HUES64 (cell line): ENCODE data around the gene CCDC182.
A peak's percentile ranks its signal among the peaks of the same experiment; 100 is the strongest.

Source experiments
- H3K27ac ChIP-seq: 2 replicates; pipeline ENCODE4 v1.7.0; 2013; ENCODE audit warnings: low read depth, low read length, inconsistent platforms
- H3K27me3 ChIP-seq: 2 replicates; pipeline ENCODE4 v1.6.1; 2013; ENCODE audit warnings: mild to moderate bottlenecking, low read length; ENCODE audit not compliant: insufficient read depth
- H3K36me3 ChIP-seq: 2 replicates; pipeline ENCODE4 v1.6.1; 2013; ENCODE audit warnings: mild to moderate bottlenecking, low read length; ENCODE audit not compliant: insufficient read depth
- H3K4me1 ChIP-seq: 2 replicates; pipeline ENCODE4 v1.6.1; 2013; ENCODE audit warnings: mild to moderate bottlenecking, low read length, moderate library complexity; ENCODE audit not compliant: insufficient read depth
- H3K4me3 ChIP-seq: 2 replicates; pipeline ENCODE4 v1.5.1; 2013; ENCODE audit warnings: mild to moderate bottlenecking, low read length, moderate library complexity
- H3K9ac ChIP-seq: 2 replicates; pipeline ENCODE4 v1.6.1; 2013; ENCODE audit warnings: mild to moderate bottlenecking, low read depth, low read length
- H3K9me3 ChIP-seq: 2 replicates; pipeline ENCODE4 v1.6.1; 2013; ENCODE audit warnings: low read depth, low read length; ENCODE audit not compliant: insufficient read depth
- WGBS: fragments of 150-250, 120-280 bp; methylation state at CpG from one replicate; pipeline ENCODE4 v1.1.7; 2013; ENCODE audit warnings: missing lambda C conversion rate; 5-methylcytosine and 5-hydroxymethylcytosine counted together

Gene CCDC182

DNA sequence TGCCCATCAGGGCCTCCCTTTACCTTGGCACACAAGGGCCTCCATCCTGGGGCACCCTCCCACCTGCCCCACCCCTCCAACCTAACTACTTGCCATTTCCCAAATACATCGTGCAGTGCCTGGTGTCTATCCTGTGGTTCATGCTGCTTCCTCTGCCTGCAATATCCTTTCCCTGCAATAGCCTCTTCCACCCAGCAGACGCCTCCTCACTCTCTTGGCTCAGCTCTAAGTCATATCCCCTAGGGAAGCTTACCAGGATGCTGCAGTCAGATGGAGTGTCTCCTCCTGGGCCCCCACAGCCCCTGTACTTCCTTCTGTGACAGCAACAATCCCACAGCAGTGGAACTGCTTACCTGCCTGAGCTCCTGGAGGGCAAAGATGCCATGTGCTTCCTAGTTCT, 36.7 kb downstream of the CCDC182 start:
- H3K27ac ChIP-seq = no peak overlapping the region
- peaks cover 3% of the 10 kb centered on the region; the same call in 1 of the 2 replicates for H3K27me3 ChIP-seq
- peak overlapping the region; percentile 36 for H3K4me3 ChIP-seq
- 45% methylated on average over 2 of the region's 2 CpGs for WGBS
- H3K9me3 ChIP-seq = no peaks in the 10 kb centered on the region
- no peaks in the 10 kb centered on the region for H3K36me3 ChIP-seq
- peaks cover 12% of the 10 kb centered on the region; the same call in 1 of the 2 replicates for H3K4me1 ChIP-seq
- no peak overlapping the region for H3K9ac ChIP-seq

DNA sequence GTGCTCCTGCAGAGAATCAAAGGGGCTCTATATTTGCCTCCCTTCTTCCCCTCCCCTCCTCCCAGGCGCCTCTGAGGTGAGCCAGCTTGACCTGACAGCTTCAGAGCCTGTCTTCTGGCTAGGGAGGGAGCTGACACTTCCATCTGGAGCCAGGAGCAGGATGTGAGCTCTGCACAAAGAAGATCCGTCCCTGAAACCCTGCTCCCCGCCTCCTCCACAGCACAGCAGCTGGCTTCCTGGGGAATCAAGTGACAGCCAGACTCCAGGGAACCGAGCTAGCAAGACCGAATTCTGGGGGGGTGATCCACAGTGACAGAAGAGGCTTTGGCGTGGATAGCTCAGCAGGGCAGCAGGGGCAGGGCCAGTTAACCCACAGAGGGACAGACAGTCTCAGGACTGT, 37.2 kb downstream of the CCDC182 start:
- Histone ChIP-seq H3K4me1 (peaks cover 12% of the 10 kb centered on the region; the same call in 1 of the 2 replicates), H3K4me3 (peak overlapping the region; percentile 36), H3K27ac (no peak overlapping the region), H3K27me3 (peaks cover 3% of the 10 kb centered on the region; the same call in 1 of the 2 replicates), H3K36me3 (no peaks in the 10 kb centered on the region), H3K9me3 (no peaks in the 10 kb centered on the region), H3K9ac (no peak overlapping the region)
- 4% methylated on average over 6 of the region's 6 CpGs for WGBS

DNA sequence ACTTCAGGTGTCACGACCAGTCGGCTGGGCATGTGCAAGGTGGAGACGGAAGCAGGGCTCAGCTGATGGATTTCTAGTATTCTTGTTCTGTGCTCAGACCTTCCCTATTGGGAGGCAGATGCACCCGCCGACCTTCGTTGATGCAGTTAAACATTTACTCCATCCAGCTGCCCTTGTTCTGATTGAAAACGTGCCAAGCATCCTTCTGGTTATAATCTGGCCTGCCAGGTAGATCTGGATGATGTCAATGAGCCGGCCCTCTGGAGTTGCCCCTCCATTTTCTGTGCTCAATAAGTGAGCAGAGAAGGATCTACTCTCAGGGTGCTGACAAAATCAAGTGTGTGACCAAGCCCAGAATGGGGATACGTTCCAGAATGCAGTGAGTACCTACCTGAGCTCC, 38.3 kb downstream of the CCDC182 start:
- H3K9ac ChIP-seq = no peak overlapping the region
- no peaks in the 10 kb centered on the region for H3K9me3 ChIP-seq
- H3K4me1 ChIP-seq = peaks cover 12% of the 10 kb centered on the region; the same call in 1 of the 2 replicates
- no peak overlapping the region for H3K27ac ChIP-seq
- H3K36me3 ChIP-seq = no peaks in the 10 kb centered on the region
- 92% methylated on average over 9 of the region's 9 CpGs for WGBS
- H3K4me3 ChIP-seq = no peak overlapping the region
- H3K27me3 ChIP-seq = peaks cover 3% of the 10 kb centered on the region; the same call in 1 of the 2 replicates

DNA sequence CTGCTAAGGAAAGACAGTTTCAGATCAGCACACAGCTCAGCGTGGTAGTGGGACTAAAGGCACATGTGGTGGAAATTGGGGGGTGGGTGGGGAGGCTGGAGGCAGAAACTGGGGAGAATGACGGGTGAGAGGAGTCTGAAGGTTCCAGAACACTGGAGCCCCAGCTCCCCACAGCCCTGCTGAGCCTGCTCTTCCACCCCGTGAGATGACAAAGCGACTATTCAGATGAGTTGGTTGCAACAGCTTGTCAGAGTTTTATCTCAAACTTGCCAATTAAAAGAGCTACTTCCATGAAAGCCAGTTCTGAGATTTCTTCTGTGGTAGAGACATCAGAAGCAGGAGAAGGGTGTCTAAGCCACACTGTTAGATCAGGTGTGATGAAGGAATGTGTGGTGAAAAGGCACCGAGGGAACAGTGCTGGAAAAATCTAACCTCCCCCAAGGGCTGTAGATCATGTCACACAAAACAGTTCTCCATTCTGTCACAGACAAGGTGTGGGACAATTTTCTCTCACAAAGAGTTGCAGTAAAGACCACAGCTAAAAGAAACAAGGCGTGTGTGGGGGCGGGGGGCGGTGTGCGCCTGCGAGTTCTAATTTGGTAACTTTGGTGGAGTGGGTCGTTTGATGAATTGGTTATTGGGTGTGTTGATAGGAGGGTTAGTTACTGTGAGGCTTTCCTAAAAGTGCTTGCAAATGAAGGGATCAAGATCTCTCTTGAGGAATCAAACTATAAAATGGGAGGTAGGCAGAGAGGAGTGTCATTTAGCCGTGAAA, 39.0 kb downstream of the CCDC182 start:
- no peaks in the 10 kb centered on the region for H3K9me3 ChIP-seq
- no peak overlapping the region for H3K4me3 ChIP-seq
- no peaks in the 10 kb centered on the region for H3K36me3 ChIP-seq
- WGBS = 87% methylated on average over 11 of the region's 12 CpGs
- H3K27me3 ChIP-seq = peaks cover 3% of the 10 kb centered on the region; the same call in 1 of the 2 replicates
- no peak overlapping the region for H3K27ac ChIP-seq
- peaks cover 12% of the 10 kb centered on the region; the same call in 1 of the 2 replicates for H3K4me1 ChIP-seq
- H3K9ac ChIP-seq = no peak overlapping the region

- H3K9ac ChIP-seq = no peak overlapping the region
- no peak overlapping the region for H3K27ac ChIP-seq
- no peaks in the 10 kb centered on the region for H3K36me3 ChIP-seq
- peaks cover 3% of the 10 kb centered on the region; the same call in 1 of the 2 replicates for H3K27me3 ChIP-seq
- 91% methylated on average over 1 of the region's 1 CpG for WGBS
- H3K9me3 ChIP-seq = no peaks in the 10 kb centered on the region
- H3K4me1 ChIP-seq = peaks cover 12% of the 10 kb centered on the region; the same call in 1 of the 2 replicates
- H3K4me3 ChIP-seq = no peak overlapping the region
These were observed 40.7 kb downstream of the CCDC182 start for GRCh38 chr17:57704448-57704847.

DNA sequence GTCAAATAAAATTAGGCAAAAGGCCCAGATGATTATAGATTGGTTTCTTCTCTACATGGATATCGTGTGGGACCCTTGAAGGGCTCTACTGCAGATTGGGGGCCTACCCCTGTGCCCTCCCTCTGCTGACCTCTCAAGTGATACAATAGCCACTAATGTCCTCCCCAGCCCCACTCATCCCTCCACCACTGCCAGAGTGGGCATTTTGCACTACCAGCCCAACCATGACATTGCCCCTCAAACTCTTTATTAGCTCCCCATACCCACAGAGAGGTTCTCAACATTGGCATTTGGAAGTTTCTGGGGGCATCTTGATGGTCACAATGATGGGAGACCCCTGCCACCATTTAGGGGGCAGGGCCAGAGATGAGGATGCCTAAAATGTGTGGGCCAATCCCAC, 41.8 kb downstream of the CCDC182 start:
- Histone ChIP-seq H3K4me1 (peaks cover 12% of the 10 kb centered on the region; the same call in 1 of the 2 replicates), H3K27me3 (peaks cover 3% of the 10 kb centered on the region; the same call in 1 of the 2 replicates), H3K36me3 (no peaks in the 10 kb centered on the region), H3K9ac (no peak overlapping the region), H3K4me3 (no peak overlapping the region), H3K27ac (no peak overlapping the region), H3K9me3 (no peaks in the 10 kb centered on the region)
- WGBS = 100% methylated on average over 1 of the region's 1 CpG

DNA sequence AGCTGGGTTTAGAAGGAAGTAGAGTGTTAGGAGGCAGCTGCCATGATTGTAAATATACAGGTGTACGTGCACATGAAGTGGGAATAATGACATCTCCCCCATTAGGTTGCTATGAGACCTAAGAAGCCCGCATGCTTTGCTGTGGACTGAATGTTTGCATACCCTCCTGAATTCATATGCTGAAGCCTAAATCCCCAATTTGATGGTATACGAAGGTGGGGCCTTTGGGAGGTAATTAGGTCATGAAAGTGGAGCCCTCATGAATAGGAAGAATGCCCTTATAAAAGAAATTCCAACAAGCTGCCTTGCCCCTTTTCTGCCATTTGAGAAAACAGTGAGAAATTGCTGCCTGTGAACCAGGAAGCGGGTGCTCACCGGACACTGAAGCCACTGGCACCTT, 44.0 kb downstream of the CCDC182 start:
- H3K9me3 ChIP-seq = no peaks in the 10 kb centered on the region
- no peaks in the 10 kb centered on the region for H3K27me3 ChIP-seq
- no peak overlapping the region for H3K27ac ChIP-seq
- H3K9ac ChIP-seq = no peak overlapping the region
- H3K4me3 ChIP-seq = no peak overlapping the region
- WGBS = 85% methylated on average over 5 of the region's 5 CpGs
- no peaks in the 10 kb centered on the region for H3K36me3 ChIP-seq
- H3K4me1 ChIP-seq = no peaks in the 10 kb centered on the region

- Histone ChIP-seq H3K27me3 (no peaks in the 10 kb centered on the region), H3K36me3 (no peaks in the 10 kb centered on the region), H3K9ac (no peak overlapping the region), H3K4me1 (no peaks in the 10 kb centered on the region), H3K4me3 (no peak overlapping the region), H3K27ac (no peak overlapping the region), H3K9me3 (no peaks in the 10 kb centered on the region)
- WGBS = 91% methylated on average over 9 of the region's 9 CpGs
These were observed 45.3 kb downstream of the CCDC182 start for GRCh38 chr17:57699751-57700219.

GRCh38 chr17:57697891-57698711, 47.0 kb downstream of the CCDC182 start:
- Histone ChIP-seq H3K4me1 (no peaks in the 10 kb centered on the region), H3K27ac (no peak overlapping the region), H3K36me3 (no peaks in the 10 kb centered on the region), H3K9me3 (no peaks in the 10 kb centered on the region), H3K27me3 (no peaks in the 10 kb centered on the region), H3K4me3 (no peak overlapping the region), H3K9ac (no peak overlapping the region)
- 66% methylated on average over 11 of the region's 12 CpGs for WGBS

DNA sequence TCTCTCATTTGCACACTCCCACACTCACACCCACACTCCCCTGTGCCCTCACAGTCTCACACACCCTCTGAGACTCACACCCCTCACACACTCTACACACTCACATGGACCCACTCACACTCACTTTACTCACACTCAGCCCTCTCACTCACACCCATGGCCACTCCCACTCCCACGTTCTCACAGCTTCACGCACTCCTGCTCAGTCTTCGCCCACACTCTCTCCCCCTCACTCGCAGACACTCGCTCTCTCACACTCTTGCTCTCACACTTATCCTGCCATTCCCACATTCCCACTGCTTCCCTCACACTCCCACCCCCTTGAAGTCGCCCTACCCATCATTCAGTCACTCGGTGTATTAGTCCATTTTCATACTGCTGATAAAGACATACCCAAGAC, 47.9 kb downstream of the CCDC182 start:
- Histone ChIP-seq H3K4me1 (peaks cover 6% of the 10 kb centered on the region; the same call in 1 of the 2 replicates), H3K9me3 (no peaks in the 10 kb centered on the region), H3K27ac (no peak overlapping the region), H3K36me3 (no peaks in the 10 kb centered on the region), H3K4me3 (no peak overlapping the region), H3K27me3 (no peaks in the 10 kb centered on the region), H3K9ac (no peak overlapping the region)
- WGBS = 90% methylated on average over 7 of the region's 7 CpGs

DNA sequence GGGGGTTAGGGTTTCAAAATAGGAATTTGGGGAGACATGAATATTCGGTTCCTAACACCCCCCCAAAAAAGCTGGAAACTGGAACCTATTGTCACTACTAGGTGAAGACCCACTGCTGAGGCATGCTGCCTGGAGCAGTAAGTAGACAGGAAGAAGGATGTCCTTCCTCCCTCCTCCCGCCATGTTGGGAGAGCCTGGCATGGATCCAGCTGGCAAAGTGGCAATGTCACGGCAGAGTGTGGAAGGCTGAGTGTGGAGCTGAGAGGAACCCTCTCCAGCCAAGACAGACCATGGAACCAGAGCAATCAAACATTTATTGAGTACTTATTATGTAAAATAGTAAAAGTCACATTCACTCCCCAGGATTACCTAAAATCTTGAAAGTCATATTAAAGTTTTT, 49.0 kb downstream of the CCDC182 start:
- no peaks in the 10 kb centered on the region for H3K36me3 ChIP-seq
- H3K27me3 ChIP-seq = no peaks in the 10 kb centered on the region
- H3K4me3 ChIP-seq = no peak overlapping the region
- no peak overlapping the region for H3K9ac ChIP-seq
- no peaks in the 10 kb centered on the region; the same call in 1 of the 2 replicates for H3K9me3 ChIP-seq
- 90% methylated on average over 2 of the region's 3 CpGs for WGBS
- H3K4me1 ChIP-seq = peaks cover 6% of the 10 kb centered on the region; the same call in 1 of the 2 replicates
- H3K27ac ChIP-seq = no peak overlapping the region
